GM12891 (cell line): Measurements from ENCODE around the gene TUBB3.
A peak's percentile ranks its signal among the peaks of the same experiment; 100 is the strongest.

Source experiments
- DNase-seq: peaks from one replicate; pipeline ENCODE4 v3.0.0; 2011; ENCODE audit warnings: low spot score; ENCODE audit not compliant: insufficient read length
- FAIRE-seq: peaks from 2 replicates; lab custom pipeline; 2011; peaks lifted over from hg19 to GRCh38; lab: Jason Lieb, UNC
- PAX5 ChIP-seq: IDR thresholded peaks from 2 replicates; pipeline ENCODE4 v1.6.1; 2011; ENCODE audit warnings: low read length, moderate library complexity, mild to moderate bottlenecking; ENCODE audit not compliant: insufficient read depth, severe bottlenecking
- POLR2A ChIP-seq: IDR thresholded peaks from 2 replicates; pipeline ENCODE4 v1.6.1; 2011; ENCODE audit warnings: low read depth, low read length, control low read depth
- POLR2AphosphoS5 ChIP-seq: IDR thresholded peaks from 2 replicates; pipeline ENCODE4 v1.6.1; 2011; ENCODE audit warnings: low read depth, low read length, control low read depth
- POU2F2 ChIP-seq: IDR thresholded peaks from 2 replicates; pipeline ENCODE4 v1.6.1; 2011; ENCODE audit warnings: low read depth, mild to moderate bottlenecking, control low read depth, low read length, moderate library complexity
- SPI1 ChIP-seq: IDR thresholded peaks from 2 replicates; pipeline ENCODE4 v1.6.1; 2011; ENCODE audit warnings: low read depth, low read length, control low read depth
- TAF1 ChIP-seq: IDR thresholded peaks from 2 replicates; pipeline ENCODE4 v1.6.1; 2011; ENCODE audit warnings: low read depth, low read length, control low read depth

TUBB3 gene

GRCh38 chr16:89890886-89891657 lies 32.1 kb upstream of the TUBB3 start:
- FAIRE-seq (no peak), DNase-seq (no peak)
- TF ChIP-seq SPI1: no peak
- 0 out of 2 replicates have a peak, but pooled peaks have one; percentile 31 for TF ChIP-seq POLR2AphosphoS5
- no peak for TF ChIP-seq POU2F2
- no peak for TF ChIP-seq TAF1

GRCh38 chr16:89892055-89892630 lies 31.0 kb upstream of the TUBB3 start:
- FAIRE-seq (no peak), DNase-seq (no peak)
- TF ChIP-seq POU2F2: no peak

DNA sequence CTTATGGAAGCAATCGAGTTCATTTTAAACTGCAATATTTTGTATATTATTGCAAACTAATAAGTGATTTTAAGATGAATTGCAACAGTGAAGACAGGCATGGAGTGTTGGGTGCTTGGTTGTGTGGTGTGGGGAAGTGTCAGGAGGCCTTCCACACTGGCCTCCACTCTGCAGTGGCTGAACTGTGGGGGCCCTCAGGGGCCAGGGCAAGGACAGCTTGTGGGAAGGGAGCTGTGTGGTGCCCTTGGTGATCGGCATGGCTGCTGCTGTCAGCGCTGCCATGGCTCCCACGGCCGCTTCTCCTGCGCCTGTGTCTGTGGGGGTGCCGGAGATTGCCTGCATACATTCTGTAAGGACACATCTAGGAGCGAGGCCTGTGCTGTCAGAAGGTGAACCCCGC lies 30.5 kb upstream of the TUBB3 start:
- no peak for TF ChIP-seq TAF1
- TF ChIP-seq POU2F2: no peak
- TF ChIP-seq POLR2AphosphoS5: no peak
- no peak for TF ChIP-seq POLR2A
- TF ChIP-seq PAX5: no peak
- TF ChIP-seq SPI1: no peak
- DNase-seq: no peak
- FAIRE-seq: no peak

DNA sequence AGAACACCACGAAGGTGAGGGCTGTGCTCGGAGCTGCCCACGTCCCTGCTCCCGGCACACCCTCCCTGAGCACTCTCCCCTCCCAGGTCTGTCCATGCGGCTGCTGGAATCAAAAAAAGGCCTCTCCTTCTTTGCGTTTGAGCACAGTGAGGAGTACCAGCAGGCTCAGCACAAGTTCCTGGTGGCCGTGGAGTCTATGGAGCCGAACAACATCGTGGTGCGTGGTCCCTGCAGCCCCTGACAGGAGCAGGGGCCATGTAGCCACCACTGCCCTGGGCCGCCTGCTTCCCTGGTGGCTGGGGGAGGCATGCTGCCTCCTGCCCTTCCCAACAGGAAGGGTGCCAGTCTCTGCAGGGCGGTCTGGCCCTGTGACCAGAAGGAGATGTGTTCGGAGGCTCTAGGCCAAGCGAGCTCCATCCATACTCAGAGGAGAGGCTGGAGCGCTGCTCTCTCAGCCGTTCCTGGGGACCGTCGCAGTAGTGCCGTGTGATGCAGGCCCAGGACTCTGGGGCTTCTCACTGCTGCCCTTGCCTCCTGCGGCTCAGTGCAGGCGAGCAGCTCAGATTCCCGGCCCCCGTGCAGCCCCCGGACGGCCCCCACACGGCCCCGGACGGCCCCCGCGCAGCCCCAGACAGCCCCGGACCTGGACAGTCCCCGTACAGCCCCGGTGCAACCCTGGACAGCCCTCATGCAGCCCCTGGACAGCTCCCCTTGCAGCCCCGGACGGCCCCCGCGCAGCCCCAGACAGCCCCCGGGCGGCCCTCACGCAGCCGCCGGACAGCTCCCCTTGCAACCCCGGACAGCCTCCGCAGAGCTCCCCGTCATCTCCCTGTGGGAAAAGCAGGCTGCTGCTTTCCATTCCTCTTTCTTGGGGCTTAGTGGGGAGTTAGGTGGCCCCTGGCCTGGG lies 29.2 kb upstream of the TUBB3 start:
- FAIRE-seq (no peak), DNase-seq (no peak)
- TF ChIP-seq POLR2A (no peak), PAX5 (no peak)

GRCh38 chr16:89895482-89896250 lies 27.5 kb upstream of the TUBB3 start:
- FAIRE-seq (no peak), DNase-seq (no peak)
- TF ChIP-seq POLR2AphosphoS5 (no peak; the same call in 1 of the 2 replicates), PAX5 (no peak), SPI1 (no peak), POLR2A (no peak), POU2F2 (no peak), TAF1 (no peak)

GRCh38 chr16:89897204-89897603 lies 25.9 kb upstream of the TUBB3 start:
- TF ChIP-seq SPI1: no peak
- DNase-seq: no peak

DNA sequence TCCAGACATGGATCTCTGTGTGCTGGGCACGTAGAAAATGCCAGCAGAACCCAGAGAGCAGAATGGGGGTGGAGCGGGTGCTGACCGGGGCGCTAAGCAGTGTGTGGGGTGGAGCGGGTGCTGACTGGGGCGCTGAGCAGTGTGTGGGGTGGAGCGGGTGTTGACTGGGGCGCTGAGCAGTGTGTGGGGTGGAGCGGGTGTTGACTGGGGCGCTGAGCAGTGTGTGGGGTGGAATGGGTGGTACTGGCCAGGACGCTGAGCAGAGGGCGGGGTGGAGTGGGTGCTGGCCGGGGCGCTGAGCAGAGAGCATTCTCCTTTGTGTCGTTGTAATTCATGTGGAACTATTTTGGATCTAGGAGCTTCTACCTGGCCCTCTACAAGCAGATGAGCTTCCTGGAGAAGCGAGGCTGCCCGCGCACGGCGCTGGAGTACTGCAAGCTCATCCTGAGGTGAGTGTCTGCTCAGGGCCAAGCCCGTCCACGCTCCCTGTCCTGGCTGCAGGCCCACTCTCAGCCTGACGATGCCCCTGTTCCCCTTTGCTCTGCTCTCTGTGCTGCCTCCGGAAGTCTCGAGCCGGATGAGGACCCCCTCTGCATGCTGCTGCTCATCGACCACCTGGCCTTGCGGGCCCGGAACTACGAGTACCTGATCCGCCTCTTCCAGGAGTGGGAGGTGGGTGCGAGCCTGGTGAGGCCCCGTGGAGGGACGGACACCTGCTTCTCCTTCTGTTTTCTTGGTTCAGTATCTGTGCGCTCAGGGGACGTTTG lies 24.8 kb upstream of the TUBB3 start:
- DNase-seq (no peak), FAIRE-seq (no peak)
- TF ChIP-seq POLR2A: no peak
- TF ChIP-seq TAF1: no peak

More at GRCh38 chr16:89897204-89897603, 25.9 kb upstream of the TUBB3 start:
- no peak for FAIRE-seq

DNA sequence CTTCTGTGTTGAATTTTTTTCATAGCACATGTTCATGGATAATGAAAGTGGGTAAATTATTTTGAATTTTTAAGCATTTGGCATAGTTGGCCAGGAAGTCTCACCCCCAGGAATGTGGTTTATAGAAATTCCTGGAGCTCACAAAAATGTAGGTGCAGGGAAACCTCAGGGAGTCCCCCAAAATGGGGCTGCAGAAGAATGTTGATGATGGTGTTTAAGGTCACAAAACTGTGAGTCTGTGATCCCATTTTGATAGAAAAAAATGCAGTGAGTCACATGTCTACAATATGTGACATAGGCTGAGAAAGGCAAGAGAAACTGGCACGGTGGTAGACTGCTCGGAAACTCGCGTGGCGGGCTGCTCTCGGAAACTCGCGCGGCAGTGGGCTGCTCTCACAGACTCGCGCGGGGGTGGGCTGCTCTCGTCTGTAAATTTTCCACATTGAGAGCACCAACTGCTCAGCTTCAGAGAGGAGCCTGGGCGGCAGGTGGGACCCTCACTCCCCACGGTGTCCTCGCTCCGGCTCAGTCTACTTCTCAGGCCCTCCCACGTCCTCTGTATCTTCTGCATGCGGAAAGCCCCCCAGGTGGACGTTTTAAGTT lies 23.2 kb upstream of the TUBB3 start:
- DNase-seq (no peak), FAIRE-seq (no peak)
- TF ChIP-seq SPI1 (no peak), PAX5 (no peak), POLR2AphosphoS5 (no peak), POLR2A (no peak), POU2F2 (no peak), TAF1 (no peak)

GRCh38 chr16:89900885-89901284 lies 22.3 kb upstream of the TUBB3 start:
- no peak for DNase-seq
- TF ChIP-seq TAF1 (no peak), PAX5 (no peak), SPI1 (no peak), POLR2A (no peak), POLR2AphosphoS5 (no peak), POU2F2 (no peak)
- FAIRE-seq: no peak
